ENCODE measurements around the gene CHRM1. TPM values are rescaled to one million over a fixed set of nuclear protein-coding genes. Genes with fewer than 3 reads are reported as not detected.

Gene CHRM1
- total RNA-seq, 6 donors from 2014 or later = 0.59 to 7.3 (median 3.0) TPM; not detected in 1

DNA sequence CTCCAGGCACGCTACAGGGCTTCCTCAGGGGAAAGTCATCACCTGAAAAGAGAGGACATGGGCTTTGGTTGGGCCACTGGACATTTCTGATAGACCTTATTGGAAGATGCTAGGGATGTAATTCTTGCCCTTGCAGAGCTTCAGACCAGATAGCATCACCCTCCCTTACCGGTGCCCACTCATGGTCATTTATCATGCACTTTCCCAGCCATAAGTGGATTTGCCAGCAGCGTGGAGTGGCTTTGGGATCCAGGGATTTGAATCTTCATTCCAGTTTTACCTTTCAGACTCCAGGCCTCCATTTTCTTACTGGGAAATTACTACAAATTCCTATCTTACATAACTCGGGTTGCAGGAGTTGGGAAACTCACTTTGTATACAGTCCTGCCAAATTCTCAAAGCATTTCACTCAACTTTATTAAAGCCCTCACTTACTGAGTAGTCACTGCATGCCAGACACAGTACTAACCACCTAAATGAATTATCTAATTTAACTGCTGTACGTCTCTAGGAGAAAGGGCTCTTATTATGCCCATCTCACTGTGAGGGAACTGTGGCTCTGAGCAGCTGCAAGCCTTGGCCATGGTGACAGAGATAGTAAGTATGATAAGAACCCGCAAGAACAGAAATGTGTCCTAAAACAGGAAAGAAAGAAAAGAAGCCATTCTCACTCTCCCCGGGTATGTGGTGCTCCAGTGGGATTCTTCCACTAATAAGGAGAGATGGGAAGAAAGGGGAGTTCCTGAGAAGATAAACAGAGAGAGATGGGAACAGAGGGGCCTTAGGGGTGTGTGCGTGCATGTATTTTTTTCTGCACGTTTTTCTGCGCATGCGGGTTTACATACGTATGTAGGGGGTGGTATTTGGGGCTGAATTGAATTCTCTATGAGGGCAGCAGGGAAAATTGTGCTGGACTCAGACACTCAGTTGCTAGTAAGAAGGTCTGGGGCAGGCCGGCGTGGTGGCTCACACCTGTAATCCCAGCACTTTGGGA, 9.7 kb downstream of the CHRM1 start:
- no peak for TF ChIP-seq EP300 (IDR thresholded peaks at IDR 0.05)
- no peak for TF ChIP-seq POLR2A (IDR thresholded peaks at IDR 0.05)
- no peak for TF ChIP-seq POLR2AphosphoS5 (IDR thresholded peaks at IDR 0.05)
- TF ChIP-seq, protein P1, sequence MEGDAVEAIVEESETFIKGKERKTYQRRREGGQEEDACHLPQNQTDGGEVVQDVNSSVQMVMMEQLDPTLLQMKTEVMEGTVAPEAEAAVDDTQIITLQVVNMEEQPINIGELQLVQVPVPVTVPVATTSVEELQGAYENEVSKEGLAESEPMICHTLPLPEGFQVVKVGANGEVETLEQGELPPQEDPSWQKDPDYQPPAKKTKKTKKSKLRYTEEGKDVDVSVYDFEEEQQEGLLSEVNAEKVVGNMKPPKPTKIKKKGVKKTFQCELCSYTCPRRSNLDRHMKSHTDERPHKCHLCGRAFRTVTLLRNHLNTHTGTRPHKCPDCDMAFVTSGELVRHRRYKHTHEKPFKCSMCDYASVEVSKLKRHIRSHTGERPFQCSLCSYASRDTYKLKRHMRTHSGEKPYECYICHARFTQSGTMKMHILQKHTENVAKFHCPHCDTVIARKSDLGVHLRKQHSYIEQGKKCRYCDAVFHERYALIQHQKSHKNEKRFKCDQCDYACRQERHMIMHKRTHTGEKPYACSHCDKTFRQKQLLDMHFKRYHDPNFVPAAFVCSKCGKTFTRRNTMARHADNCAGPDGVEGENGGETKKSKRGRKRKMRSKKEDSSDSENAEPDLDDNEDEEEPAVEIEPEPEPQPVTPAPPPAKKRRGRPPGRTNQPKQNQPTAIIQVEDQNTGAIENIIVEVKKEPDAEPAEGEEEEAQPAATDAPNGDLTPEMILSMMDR (IDR thresholded peaks at IDR 0.05) = no peak
- Histone ChIP-seq H3K9me3 (no peaks in the 10 kb centered on the region), H3K27ac (peak overlapping the region in 2 of 4 donors; percentile 67 to 87), H3K4me1 (peaks cover 24 to 48% (median 35%) of the 10 kb centered on the region in 4 donors), H3K36me3 (no peaks in the 10 kb centered on the region), H3K4me3 (no peak overlapping the region), H3K27me3 (no peaks in the 10 kb centered on the region)
- ATAC-seq (ENCODE audit: low FRiP score in 2 of 2) (no peak), DNase-seq (no peak)
- 71 to 76% methylated on average over 14 of the region's 14 CpGs for WGBS, 2 donors

DNA sequence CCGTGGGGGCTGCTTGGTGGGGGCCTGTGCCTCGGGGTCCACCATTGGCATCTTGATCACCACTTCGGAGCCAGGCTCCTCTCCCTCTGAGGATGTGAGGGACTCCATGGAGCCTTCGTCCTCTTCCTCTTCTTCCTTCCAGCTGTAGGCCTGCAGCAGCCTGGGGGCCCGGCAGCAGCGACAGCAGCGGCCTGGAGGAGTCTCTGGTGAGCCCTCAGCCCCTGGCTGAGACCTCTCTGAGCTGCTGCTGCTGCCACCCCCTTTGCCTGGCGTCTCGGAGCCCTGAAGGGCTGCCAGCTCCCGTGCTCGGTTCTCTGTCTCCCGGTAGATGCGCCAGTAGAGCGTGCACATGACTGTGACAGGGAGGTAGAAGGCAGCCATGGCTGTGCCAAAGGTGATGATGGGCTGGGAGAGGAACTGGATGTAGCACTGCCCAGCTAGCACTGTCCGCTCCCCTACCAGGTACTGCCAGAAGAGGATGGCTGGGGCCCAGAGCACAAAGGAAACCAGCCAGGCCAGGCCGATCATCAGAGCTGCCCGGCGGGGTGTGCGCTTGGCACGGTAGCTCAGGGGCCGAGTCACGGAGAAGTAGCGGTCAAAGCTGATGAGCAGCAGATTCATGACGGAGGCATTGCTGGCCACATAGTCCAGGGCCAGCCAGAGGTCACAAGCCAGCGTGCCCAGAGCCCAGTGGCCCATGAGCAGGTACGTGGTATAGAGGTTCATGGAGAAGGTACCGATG, 10.9 kb downstream of the CHRM1 start:
- Histone ChIP-seq H3K4me1 (peaks cover 28 to 58% (median 41%) of the 10 kb centered on the region in 4 donors), H3K9me3 (no peaks in the 10 kb centered on the region), H3K36me3 (no peaks in the 10 kb centered on the region), H3K4me3 (peak overlapping the region in 1 of 4 donors; percentile 35), H3K27me3 (no peaks in the 10 kb centered on the region), H3K27ac (peak overlapping the region; percentile 67 to 87 (median 82))
- no peak for TF ChIP-seq EP300 (IDR thresholded peaks at IDR 0.05)
- TF ChIP-seq POLR2AphosphoS5 (IDR thresholded peaks at IDR 0.05) = no peak
- TF ChIP-seq, protein P1 (IDR thresholded peaks at IDR 0.05) = no peak
- TF ChIP-seq POLR2A (IDR thresholded peaks at IDR 0.05) = no peak
- no peak for ATAC-seq (ENCODE audit: low FRiP score in 2 of 2)
- no peak for DNase-seq
- 80 to 85% methylated on average over 11 to 27 of the region's 27 CpGs for WGBS, 2 donors

DNA sequence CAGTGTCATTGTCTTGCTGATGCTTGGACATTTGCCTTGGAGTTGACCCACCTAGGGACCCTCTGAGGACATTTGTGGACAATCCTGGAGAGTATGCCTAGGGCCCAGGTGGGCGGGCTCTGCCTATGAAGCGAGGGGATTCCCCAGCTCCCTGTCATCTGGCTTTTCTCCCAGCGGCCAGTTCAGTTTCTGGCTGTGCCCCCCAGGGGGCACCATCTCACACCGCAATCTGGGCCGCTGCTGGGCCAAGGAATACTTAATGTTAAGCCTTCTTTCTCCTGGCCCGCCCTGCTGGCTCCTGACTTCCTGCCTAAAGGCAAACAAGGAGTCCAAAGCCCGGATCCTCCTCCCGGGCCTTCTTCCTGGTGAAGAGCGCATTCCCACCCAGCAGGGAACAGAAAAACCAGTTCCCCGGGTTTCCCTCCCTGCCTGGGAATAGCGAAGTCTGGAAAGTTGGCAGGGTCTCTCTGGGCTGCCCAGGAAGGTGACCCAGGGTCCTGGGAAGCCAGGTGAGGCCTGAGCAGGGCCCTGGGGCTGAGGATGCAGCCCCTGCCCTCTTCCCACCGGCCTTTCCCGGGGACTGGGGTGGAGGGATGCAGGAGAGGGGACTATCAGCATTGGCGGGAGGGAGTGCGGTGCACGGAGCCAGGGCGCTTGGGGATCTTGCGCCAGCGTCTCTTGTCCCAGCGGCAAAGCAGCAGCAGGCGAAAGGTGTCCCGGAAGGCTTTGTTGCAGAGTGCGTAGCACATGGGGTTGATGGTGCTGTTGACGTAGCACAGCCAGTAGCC, 11.9 kb downstream of the CHRM1 start:
- Histone ChIP-seq H3K9me3 (no peaks in the 10 kb centered on the region), H3K27me3 (no peaks in the 10 kb centered on the region), H3K4me1 (peaks cover 28 to 58% (median 42%) of the 10 kb centered on the region in 4 donors), H3K27ac (peak overlapping the region; percentile 67 to 87 (median 82)), H3K36me3 (no peaks in the 10 kb centered on the region), H3K4me3 (peak overlapping the region in 3 of 4 donors; percentile 10 to 35 (median 33))
- 44 to 55% methylated on average over 14 to 23 of the region's 24 CpGs for WGBS, 2 donors
- peak; percentile 44 to 79 for ATAC-seq (ENCODE audit: low FRiP score in 2 of 2)
- peak in 1 of 2 donors; percentile 79 for DNase-seq
- TF ChIP-seq POLR2AphosphoS5 (IDR thresholded peaks at IDR 0.05) (no peak), POLR2A (IDR thresholded peaks at IDR 0.05) (no peak)
- TF ChIP-seq, protein P1 (IDR thresholded peaks at IDR 0.05) = peak; percentile 41 to 76 (median 62)

DNA sequence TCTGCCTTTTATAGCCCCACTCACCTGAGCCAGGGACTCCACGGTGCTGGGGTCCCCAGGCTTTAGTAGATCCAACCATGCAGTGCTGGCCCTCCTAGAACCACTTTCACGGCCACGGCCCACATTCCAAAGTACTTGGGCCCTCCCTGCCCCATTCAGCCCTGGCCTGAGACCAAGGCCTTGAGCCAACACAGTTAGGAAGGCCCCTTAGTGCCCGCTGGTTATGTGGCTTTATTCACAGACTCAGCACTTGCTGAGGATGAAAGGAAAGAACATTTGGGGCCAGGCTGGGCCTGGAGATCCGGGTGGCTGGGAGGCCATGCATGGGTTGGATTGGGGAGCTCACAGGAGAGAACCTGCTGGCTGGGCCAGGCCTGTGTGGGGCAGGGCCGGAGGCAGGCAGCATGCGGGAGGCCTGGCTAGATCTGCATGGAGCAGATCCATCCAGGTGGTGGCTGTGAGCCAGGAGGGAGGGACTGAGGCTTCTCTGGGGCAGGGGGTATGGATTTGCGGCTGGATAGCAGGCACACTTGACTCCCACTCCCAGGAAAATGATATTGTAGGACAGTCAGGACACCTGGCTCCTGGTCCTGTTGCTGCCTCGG, 12.6 kb downstream of the CHRM1 start:
- Histone ChIP-seq H3K4me3 (no peak overlapping the region), H3K9me3 (no peaks in the 10 kb centered on the region), H3K4me1 (peaks cover 28 to 58% (median 42%) of the 10 kb centered on the region in 4 donors), H3K27me3 (no peaks in the 10 kb centered on the region), H3K36me3 (no peaks in the 10 kb centered on the region), H3K27ac (peak overlapping the region; percentile 67 to 87 (median 82))
- peak in 1 of 2 donors; percentile 45 for ATAC-seq (ENCODE audit: low FRiP score in 2 of 2)
- TF ChIP-seq, protein P1 (IDR thresholded peaks at IDR 0.05) = no peak
- TF ChIP-seq POLR2A (IDR thresholded peaks at IDR 0.05) = no peak
- no peak for TF ChIP-seq POLR2AphosphoS5 (IDR thresholded peaks at IDR 0.05)
- no peak for TF ChIP-seq EP300 (IDR thresholded peaks at IDR 0.05)
- DNase-seq = peak; percentile 54 to 66
- 56 to 61% methylated on average over 6 to 9 of the region's 9 CpGs for WGBS, 2 donors
